GM21528 (cell line): ENCODE results near the gene PDCD2.
A peak's percentile ranks its signal among the peaks of the same experiment; 100 is the strongest.
"Not testable (repeated sequence)": the region's sequence is repeated elsewhere in the genome, so short reads cannot be mapped to it uniquely, and the experiment has no call there.

Source experiments
- ATAC-seq: cut with Tn5 transposase; IDR thresholded peaks from one replicate; pipeline ENCODE4 v1.9.1; 2021; ENCODE audit warnings: mild to moderate bottlenecking, moderate library complexity; ENCODE audit not compliant: unreplicated experiment, low FRiP score

Gene PDCD2

GRCh38 chr6:170584181-170584953 is at the start of gene PDCD2:
TSS of gene PDCD2 (minus strand) at chr6:170584637. CDS start at chr6:170584581, 56 bp downstream.
- peak; percentile 97 for ATAC-seq

- ATAC-seq, result not testable (repeated sequence)
Observed at GRCh38 chr6:170616020-170616554, 31.6 kb upstream of the PDCD2 start.

GRCh38 chr6:170612256-170612804 is 27.9 kb upstream of the PDCD2 start:
- ATAC-seq, result peak; percentile 83

GRCh38 chr6:170609225-170609624 is 24.8 kb upstream of the PDCD2 start:
- not testable (repeated sequence) for ATAC-seq

GRCh38 chr6:170605574-170606259 is 21.3 kb upstream of the PDCD2 start:
- ATAC-seq, result no peak

GRCh38 chr6:170597278-170597677 is 12.8 kb upstream of the PDCD2 start:
- ATAC-seq, result no peak

- no peak for ATAC-seq
Observed at GRCh38 chr6:170596426-170596825, 12.0 kb upstream of the PDCD2 start.

- ATAC-seq, result no peak
Observed at GRCh38 chr6:170590725-170591124, 6.3 kb upstream of the PDCD2 start.

GRCh38 chr6:170584954-170585498 is 589 bp upstream of the PDCD2 start:
- ATAC-seq, result peak; percentile 49

- ATAC-seq, result peak; percentile 4
Observed at GRCh38 chr6:170583756-170584180, 669 bp downstream of the PDCD2 start.

- ATAC-seq, result no peak
Observed at GRCh38 chr6:170578909-170579308, 5.5 kb downstream of the PDCD2 start.

GRCh38 chr6:170575250-170575649 is 9.2 kb downstream of the PDCD2 start:
- ATAC-seq, result no peak

- ATAC-seq, result no peak
Observed at GRCh38 chr6:170572704-170573466, 11.6 kb downstream of the PDCD2 start.

- no peak for ATAC-seq
Observed at GRCh38 chr6:170564936-170565530, 19.4 kb downstream of the PDCD2 start.

GRCh38 chr6:170561555-170561954 is 22.9 kb downstream of the PDCD2 start:
- ATAC-seq, result no peak

- no peak for ATAC-seq
Observed at GRCh38 chr6:170555305-170555704, 29.1 kb downstream of the PDCD2 start.

GRCh38 chr6:170554796-170555137 is 29.7 kb downstream of the PDCD2 start:
- ATAC-seq, result no peak

GRCh38 chr6:170554013-170554795 is 30.2 kb downstream of the PDCD2 start, which contains the start of gene TBP:
TSS of gene TBP (plus strand) at chr6:170554369. CDS start at chr6:170557030, 2,661 bp downstream.
- peak; percentile 96 for ATAC-seq

GRCh38 chr6:170553534-170554012 is 30.9 kb downstream of the PDCD2 start:
- peak; percentile 42 for ATAC-seq
